Sigmoid colon (tissue), 4 donors: Measurements from ENCODE around the gene SPNS2.

Experiments used
- POLR2A ChIP-seq, 2 donors: fragments of 450-650 bp; IDR thresholded peaks; one replicate each; pipeline ENCODE4 v1.6.1; 2016; ENCODE audit warnings: antibody characterized with exemption in 2 of 2, mild to moderate bottlenecking in 2 of 2, moderate library complexity in 2 of 2
- POLR2AphosphoS5 ChIP-seq, 4 donors: sonication (generic); formaldehyde crosslinking; IDR thresholded peaks; one replicate each; pipeline ENCODE4 v1.6.1; 2017; ENCODE audit warnings: antibody characterized with exemption in 4 of 4
- TF ChIP-seq, protein P1 (sequence below), 4 experiments: fragments of 450-650 bp in 3 of 4; fragments of 200-600 bp in 1 of 4; IDR thresholded peaks; one replicate each; pipeline ENCODE4 v1.5.1; 2016 to 2019; ENCODE audit warnings: antibody characterized with exemption in 4 of 4, mild to moderate bottlenecking in 3 of 4, moderate library complexity in 2 of 4

GRCh38 chr17:4487296-4487695, 11.4 kb upstream of the SPNS2 start:
- TF ChIP-seq, protein P1, sequence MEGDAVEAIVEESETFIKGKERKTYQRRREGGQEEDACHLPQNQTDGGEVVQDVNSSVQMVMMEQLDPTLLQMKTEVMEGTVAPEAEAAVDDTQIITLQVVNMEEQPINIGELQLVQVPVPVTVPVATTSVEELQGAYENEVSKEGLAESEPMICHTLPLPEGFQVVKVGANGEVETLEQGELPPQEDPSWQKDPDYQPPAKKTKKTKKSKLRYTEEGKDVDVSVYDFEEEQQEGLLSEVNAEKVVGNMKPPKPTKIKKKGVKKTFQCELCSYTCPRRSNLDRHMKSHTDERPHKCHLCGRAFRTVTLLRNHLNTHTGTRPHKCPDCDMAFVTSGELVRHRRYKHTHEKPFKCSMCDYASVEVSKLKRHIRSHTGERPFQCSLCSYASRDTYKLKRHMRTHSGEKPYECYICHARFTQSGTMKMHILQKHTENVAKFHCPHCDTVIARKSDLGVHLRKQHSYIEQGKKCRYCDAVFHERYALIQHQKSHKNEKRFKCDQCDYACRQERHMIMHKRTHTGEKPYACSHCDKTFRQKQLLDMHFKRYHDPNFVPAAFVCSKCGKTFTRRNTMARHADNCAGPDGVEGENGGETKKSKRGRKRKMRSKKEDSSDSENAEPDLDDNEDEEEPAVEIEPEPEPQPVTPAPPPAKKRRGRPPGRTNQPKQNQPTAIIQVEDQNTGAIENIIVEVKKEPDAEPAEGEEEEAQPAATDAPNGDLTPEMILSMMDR (IDR thresholded peaks at IDR 0.05) = no peak
- no peak for TF ChIP-seq POLR2A (IDR thresholded peaks at IDR 0.05)
- no peak for TF ChIP-seq POLR2AphosphoS5 (IDR thresholded peaks at IDR 0.05)
